DOHH2 (cell line): Measurements from ENCODE around the gene FNIP2.

Experiments used
- H3F3A ChIP-seq: fragments of 200-600 bp; sonication (generic), shearing (Covaris generic); 2 replicates; pipeline ENCODE4 v1.6.0; 2016; ENCODE audit warnings: antibody characterized with exemption, mild to moderate bottlenecking; ENCODE audit not compliant: control insufficient read depth, insufficient read depth
- H3K27ac ChIP-seq: fragments of 200-600 bp; sonication (generic); 2 replicates; pipeline ENCODE4 v1.5.1; 2014; ENCODE audit warnings: low read depth, mild to moderate bottlenecking, low read length, moderate library complexity
- H3K27me3 ChIP-seq: fragments of 200-600 bp; sonication (generic); 2 replicates; pipeline ENCODE4 v1.6.1; 2014; ENCODE audit warnings: mild to moderate bottlenecking, low read length, mixed read lengths; ENCODE audit not compliant: control insufficient read depth
- H3K36me3 ChIP-seq: fragments of 200-600 bp; sonication (generic); 2 replicates; pipeline ENCODE4 v1.6.1; 2014; ENCODE audit warnings: mild to moderate bottlenecking, low read length, moderate library complexity, mixed read lengths; ENCODE audit not compliant: control insufficient read depth
- H3K4me1 ChIP-seq: fragments of 200-600 bp; sonication (generic); 2 replicates; pipeline ENCODE4 v1.6.1; 2014; ENCODE audit warnings: mild to moderate bottlenecking, low read length, mixed read lengths; ENCODE audit not compliant: control insufficient read depth
- H3K4me2 ChIP-seq: fragments of 200-600 bp; sonication (generic); 2 replicates; pipeline ENCODE4 v1.6.0; 2014; ENCODE audit warnings: mild to moderate bottlenecking, low read length, moderate library complexity
- H3K4me3 ChIP-seq: fragments of 200-600 bp; sonication (generic); 2 replicates; pipeline ENCODE4 v1.5.1; 2014; ENCODE audit warnings: mild to moderate bottlenecking, low read length, mixed read lengths
- H3K79me2 ChIP-seq: fragments of 200-600 bp; sonication (generic); 2 replicates; pipeline ENCODE4 v1.6.1; 2014; ENCODE audit warnings: mild to moderate bottlenecking, low read length, mixed read lengths; ENCODE audit not compliant: control insufficient read depth
- H3K9me2 ChIP-seq: fragments of 200-600 bp; sonication (generic); replicated peaks from 2 replicates; pipeline ENCODE4 v1.6.1; 2014; ENCODE audit warnings: mild to moderate bottlenecking, low read length, mixed read lengths; ENCODE audit not compliant: control insufficient read depth
- H3K9me3 ChIP-seq: fragments of 200-600 bp; sonication (generic); 2 replicates; pipeline ENCODE4 v1.6.1; 2014; ENCODE audit warnings: antibody characterized with exemption, low read length, mixed read lengths; ENCODE audit not compliant: control insufficient read depth, insufficient read depth
- H4K20me1 ChIP-seq: fragments of 200-600 bp; sonication (generic); 2 replicates; pipeline ENCODE4 v1.6.0; 2014; ENCODE audit warnings: low read depth, mild to moderate bottlenecking, antibody characterized with exemption, low read length, moderate library complexity; ENCODE audit not compliant: control insufficient read depth, insufficient read depth
- CTCF ChIP-seq: fragments of 200-600 bp; sonication (generic); IDR thresholded peaks from one replicate; pipeline ENCODE4 v1.5.1; 2014; ENCODE audit warnings: antibody characterized with exemption, mild to moderate bottlenecking, low read depth, low read length; ENCODE audit not compliant: poor library complexity, severe bottlenecking
- EZH2phosphoT487 ChIP-seq: fragments of 200-600 bp; sonication (generic); IDR thresholded peaks from 2 replicates; pipeline ENCODE4 v1.6.1; 2017; ENCODE audit warnings: borderline replicate concordance, mild to moderate bottlenecking, antibody characterized with exemption, low read length, moderate library complexity, mixed read lengths

FNIP2 gene

GRCh38 chr4:158929939-158930638 is 161.3 kb downstream of the FNIP2 start:
- H3K27me3 ChIP-seq, result no peaks in the 10 kb centered on the region
- H3K4me3 ChIP-seq, result no peak overlapping the region
- H3F3A ChIP-seq, result no peaks in the 10 kb centered on the region
- H3K27ac ChIP-seq, result no peak overlapping the region
- H3K9me2 ChIP-seq, result no peaks in the 10 kb centered on the region
- H3K9me3 ChIP-seq, result peaks cover 5% of the 10 kb centered on the region; the same call in 1 of the 2 replicates
- TF ChIP-seq CTCF, result no peak
- TF ChIP-seq EZH2phosphoT487, result no peak
- no peaks in the 10 kb centered on the region for H3K4me1 ChIP-seq
- no peaks in the 10 kb centered on the region for H3K79me2 ChIP-seq
- H4K20me1 ChIP-seq, result no peaks in the 10 kb centered on the region
- H3K36me3 ChIP-seq, result no peaks in the 10 kb centered on the region
- H3K4me2 ChIP-seq, result no peak overlapping the region

GRCh38 chr4:158930639-158930972 is 161.8 kb downstream of the FNIP2 start:
- Histone ChIP-seq H3K79me2 (no peaks in the 10 kb centered on the region), H3K27me3 (no peaks in the 10 kb centered on the region), H3K9me2 (no peaks in the 10 kb centered on the region), H3K9me3 (peaks cover 5% of the 10 kb centered on the region; the same call in 1 of the 2 replicates), H3K4me2 (no peak overlapping the region), H3F3A (no peaks in the 10 kb centered on the region), H3K27ac (no peak overlapping the region), H3K4me1 (no peaks in the 10 kb centered on the region), H4K20me1 (no peaks in the 10 kb centered on the region), H3K36me3 (no peaks in the 10 kb centered on the region), H3K4me3 (no peak overlapping the region)
- TF ChIP-seq EZH2phosphoT487 (no peak), CTCF (no peak)

GRCh38 chr4:158933236-158933635 is 164.4 kb downstream of the FNIP2 start:
- H4K20me1 ChIP-seq, result no peaks in the 10 kb centered on the region
- TF ChIP-seq CTCF (no peak), EZH2phosphoT487 (no peak)
- no peaks in the 10 kb centered on the region for H3K9me2 ChIP-seq
- no peak overlapping the region for H3K4me3 ChIP-seq
- no peaks in the 10 kb centered on the region for H3K79me2 ChIP-seq
- no peaks in the 10 kb centered on the region for H3K36me3 ChIP-seq
- no peaks in the 10 kb centered on the region for H3F3A ChIP-seq
- peaks cover 5% of the 10 kb centered on the region; the same call in 1 of the 2 replicates for H3K9me3 ChIP-seq
- H3K27ac ChIP-seq, result no peak overlapping the region
- H3K4me2 ChIP-seq, result no peak overlapping the region
- no peaks in the 10 kb centered on the region for H3K4me1 ChIP-seq
- H3K27me3 ChIP-seq, result no peaks in the 10 kb centered on the region
